ENCODE measurements around the gene PRKACA. TPM values are rescaled to one million over a fixed set of nuclear protein-coding genes. Genes with fewer than 3 reads are reported as not detected.
"Not testable (repeated sequence)": the region's sequence is repeated elsewhere in the genome, so short reads cannot be mapped to it uniquely, and the experiment has no call there.

Gene PRKACA
- total RNA-seq, 1 donor from 2014 or later, result 98.7 TPM

GRCh38 chr19:14147797-14148605, 30.4 kb upstream of the PRKACA start:
- peak; percentile 63 for DNase-seq (ENCODE audit: low spot score)

GRCh38 chr19:14146789-14147216, 29.2 kb upstream of the PRKACA start:
- DNase-seq (ENCODE audit: low spot score), result no peak

GRCh38 chr19:14146169-14146568, 28.6 kb upstream of the PRKACA start:
- DNase-seq (ENCODE audit: low spot score), result not testable (repeated sequence)

GRCh38 chr19:14145381-14145780, 27.8 kb upstream of the PRKACA start:
- no peak for DNase-seq (ENCODE audit: low spot score)

GRCh38 chr19:14142262-14143190, 25.0 kb upstream of the PRKACA start:
- no peak for DNase-seq (ENCODE audit: low spot score)

GRCh38 chr19:14141041-14141440, 23.5 kb upstream of the PRKACA start:
- no peak for DNase-seq (ENCODE audit: low spot score)

- DNase-seq (ENCODE audit: low spot score), result no peak
Measured at GRCh38 chr19:14139944-14140343, 22.4 kb upstream of the PRKACA start.

GRCh38 chr19:14138576-14139265, 21.2 kb upstream of the PRKACA start:
- no peak for DNase-seq (ENCODE audit: low spot score)

GRCh38 chr19:14136509-14137281, 19.1 kb upstream of the PRKACA start, which contains the start of gene ASF1B:
Gene ASF1B, minus strand, starts transcription at chr19:14136589. Its CDS starts 133 bp downstream, at chr19:14136456.
- peak; percentile 99 for DNase-seq (ENCODE audit: low spot score)

- no peak for DNase-seq (ENCODE audit: low spot score)
Measured at GRCh38 chr19:14135985-14136508, 18.5 kb upstream of the PRKACA start.

- DNase-seq (ENCODE audit: low spot score), result no peak
Measured at GRCh38 chr19:14135355-14135754, 17.8 kb upstream of the PRKACA start.

GRCh38 chr19:14127929-14128509, 10.5 kb upstream of the PRKACA start:
- no peak for DNase-seq (ENCODE audit: low spot score)

- DNase-seq (ENCODE audit: low spot score), result no peak
Measured at GRCh38 chr19:14127176-14127575, 9.6 kb upstream of the PRKACA start.

- DNase-seq (ENCODE audit: low spot score), result no peak
Measured at GRCh38 chr19:14122924-14123323, 5.4 kb upstream of the PRKACA start.

- DNase-seq (ENCODE audit: low spot score), result no peak
Measured at GRCh38 chr19:14120497-14120780, 2.9 kb upstream of the PRKACA start.

- no peak for DNase-seq (ENCODE audit: low spot score)
Measured at GRCh38 chr19:14119644-14120496, 2.3 kb upstream of the PRKACA start.

GRCh38 chr19:14119146-14119545, 1.6 kb upstream of the PRKACA start:
- no peak for DNase-seq (ENCODE audit: low spot score)

GRCh38 chr19:14118165-14119051, 846 bp upstream of the PRKACA start:
- DNase-seq (ENCODE audit: low spot score), result peak; percentile 76
